Stimulated activated CD8-positive, alpha-beta memory T cell treated with anti-CD3 and anti-CD28 coated beads, Interleukin-7, amount 100 ng/mL, for 1 hour (primary cell): ENCODE results near the gene ECT2.
"Not testable (repeated sequence)": the region's sequence is repeated elsewhere in the genome, so short reads cannot be mapped to it uniquely, and the experiment has no call there.

Experiments used
- DNase-seq, 2 donors: peaks; one replicate each; pipeline ENCODE4 v3.0.0-alpha.2; 2020; ENCODE audit warnings: low read depth in 2 of 2

ECT2 gene

DNA sequence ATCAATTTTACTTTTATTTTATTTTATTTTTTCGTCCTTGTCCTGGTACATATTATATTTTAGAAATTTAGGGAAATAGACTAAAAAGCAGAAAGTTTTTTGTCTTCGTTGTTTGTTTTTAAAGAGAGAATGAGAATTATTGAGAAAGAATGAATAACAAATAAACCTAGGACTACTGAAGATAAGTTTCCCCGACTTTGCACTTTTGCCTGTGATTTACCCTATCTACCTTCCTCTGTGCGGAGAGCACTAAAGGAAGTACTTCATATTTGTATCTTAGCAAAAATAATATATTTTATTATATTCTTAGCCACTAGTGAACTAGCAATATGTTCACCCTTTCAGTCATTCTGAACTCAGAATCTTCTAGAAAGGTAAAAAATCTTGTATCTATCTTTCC lies 60.6 kb downstream of the ECT2 start:
- DNase-seq, result no peak

DNA sequence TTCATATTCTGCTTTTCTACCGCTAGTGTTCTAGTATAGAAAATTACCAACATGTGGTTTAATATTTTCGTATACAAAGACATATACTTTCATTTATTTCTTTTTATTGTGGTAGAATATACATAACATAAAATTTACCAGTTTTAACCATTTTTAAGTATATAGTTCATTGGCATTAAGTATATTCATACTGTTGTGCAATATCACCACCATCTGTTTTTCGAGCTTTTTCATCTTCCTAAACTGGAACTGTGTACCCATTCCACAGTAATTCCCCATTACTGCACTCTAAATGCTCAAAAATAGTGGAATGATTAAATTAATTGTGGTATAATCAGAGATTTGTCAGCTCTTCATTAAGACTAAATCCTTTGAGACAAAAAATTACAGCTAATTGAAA lies 62.9 kb downstream of the ECT2 start:
- no peak for DNase-seq

DNA sequence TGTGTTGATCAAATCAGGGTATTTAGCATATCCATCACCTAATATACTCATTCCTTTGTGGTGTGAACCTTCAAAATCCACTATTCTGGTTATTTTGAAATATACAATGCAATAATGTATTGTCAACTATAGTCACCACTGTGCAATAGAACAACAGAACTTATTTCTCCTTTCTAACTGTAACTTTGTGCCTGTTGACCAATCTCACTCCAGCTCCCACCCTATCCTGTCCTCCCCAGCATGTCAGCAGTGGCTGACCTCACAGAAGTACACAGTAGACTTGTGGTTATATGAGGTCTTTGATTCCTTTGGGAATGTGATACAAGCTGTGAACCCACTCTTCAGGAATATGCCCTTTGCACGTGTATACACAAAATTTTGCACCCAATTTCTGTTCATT lies 64.2 kb downstream of the ECT2 start:
- DNase-seq, result no peak

DNA sequence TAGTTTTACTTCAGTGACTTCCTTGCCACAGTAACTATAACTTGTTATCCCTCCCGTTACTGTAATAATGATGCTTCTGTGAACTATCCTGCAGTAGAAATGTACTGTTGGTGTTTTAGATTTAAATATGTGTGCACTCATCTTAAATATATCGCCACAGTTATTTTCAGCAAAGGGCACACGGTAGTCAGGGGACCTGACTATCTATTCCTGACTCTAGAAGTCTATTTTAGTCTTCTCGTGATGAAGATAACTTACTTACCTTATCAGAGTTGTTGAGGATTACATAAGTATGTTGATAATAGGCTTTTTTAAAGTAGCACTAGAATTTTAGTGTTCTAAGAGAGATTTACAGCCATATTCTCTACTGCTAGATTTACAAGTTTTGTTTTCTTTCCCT lies 65.3 kb downstream of the ECT2 start:
- no peak for DNase-seq

DNA sequence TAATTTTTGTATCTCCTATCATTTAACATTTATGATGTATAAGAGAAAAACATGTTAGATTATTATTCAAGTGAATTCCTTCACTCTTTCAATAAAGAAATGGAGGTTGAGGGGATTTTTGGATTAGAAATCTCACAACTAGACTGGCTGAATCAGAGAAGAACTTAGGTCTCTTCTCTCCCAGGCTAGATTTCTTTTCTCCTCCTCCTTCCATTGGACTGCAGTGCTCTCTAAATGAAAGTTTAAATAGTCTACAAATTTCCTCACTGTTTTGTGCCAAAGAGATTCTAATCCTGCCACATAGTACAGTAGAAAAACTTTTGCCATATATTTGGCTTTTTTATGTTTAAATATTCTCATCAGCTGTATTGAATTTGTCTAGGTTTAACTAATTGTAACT lies 65.8 kb downstream of the ECT2 start:
- no peak for DNase-seq

DNA sequence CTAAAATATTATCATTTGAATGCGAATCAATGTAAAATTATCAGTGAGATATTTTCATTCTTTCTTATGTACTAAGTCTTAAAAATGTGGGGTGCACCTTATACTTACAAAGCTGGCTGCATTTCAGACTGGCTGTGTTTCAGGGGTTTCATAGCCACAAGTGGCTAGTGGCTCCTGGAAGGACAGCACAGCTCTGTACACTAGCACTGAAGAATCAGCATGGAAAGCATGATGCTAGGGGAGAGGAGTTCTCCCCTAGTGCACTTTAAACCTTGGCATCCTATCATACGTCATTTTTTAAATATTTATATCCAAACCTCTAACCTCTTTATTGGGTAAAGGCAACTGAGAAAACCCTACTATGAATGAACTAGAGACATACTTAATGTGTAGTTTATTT lies 66.4 kb downstream of the ECT2 start:
- DNase-seq, result no peak

DNA sequence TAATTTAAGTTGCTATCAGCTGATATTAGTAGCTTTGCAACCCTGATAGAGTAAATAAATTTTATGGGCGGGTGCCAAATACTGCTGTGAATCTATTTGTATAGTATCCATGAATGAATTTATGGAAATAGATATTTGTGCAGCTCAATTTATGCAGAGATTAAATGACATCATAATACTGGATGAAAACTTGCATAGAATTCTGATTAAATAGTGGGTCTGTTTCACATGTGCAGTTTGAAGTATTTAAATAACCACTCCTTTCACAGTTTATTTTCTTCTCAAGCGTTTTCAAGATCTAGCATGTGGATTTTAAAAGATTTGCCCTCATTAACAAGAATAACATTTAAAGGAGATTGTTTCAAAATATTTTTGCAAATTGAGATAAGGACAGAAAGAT lies 70.0 kb downstream of the ECT2 start:
- no peak for DNase-seq

DNA sequence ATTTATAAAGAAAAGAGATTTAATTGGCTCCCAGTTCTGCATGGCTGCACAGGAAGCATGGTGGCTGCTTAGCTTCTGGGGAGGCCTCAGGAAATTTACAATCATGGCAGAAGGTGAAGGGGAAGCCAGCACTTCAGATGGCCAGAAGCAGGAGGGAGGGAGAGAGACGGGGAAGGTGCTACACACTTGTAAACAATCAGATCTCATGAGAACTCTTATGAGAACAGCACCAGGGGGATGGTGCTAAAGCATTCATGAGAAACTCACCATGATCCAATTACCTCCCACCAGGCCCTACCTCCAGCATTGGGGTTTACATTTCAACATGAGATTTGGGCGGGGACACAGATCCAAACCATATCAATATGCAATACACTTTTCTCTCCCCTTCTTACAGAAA lies 73.7 kb downstream of the ECT2 start:
- DNase-seq, result no peak

DNA sequence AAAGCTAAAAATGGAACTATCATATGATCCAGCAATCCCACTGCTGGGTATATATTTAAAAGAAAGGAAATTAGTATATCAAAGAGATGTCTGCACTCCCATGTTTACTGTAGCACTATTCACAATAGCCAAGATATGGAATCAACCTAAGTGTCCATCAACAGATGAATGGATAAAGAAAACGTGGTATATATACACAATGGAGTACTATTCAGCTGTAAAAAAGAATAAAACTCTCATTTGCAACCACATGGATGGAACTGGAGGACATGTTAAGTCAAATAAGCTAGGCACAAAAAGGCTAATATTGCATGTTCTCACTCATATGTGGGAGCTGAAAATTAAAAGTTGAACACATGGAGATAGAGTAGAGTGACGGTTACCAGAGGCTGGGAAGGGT lies 76.7 kb downstream of the ECT2 start:
- not testable (repeated sequence) for DNase-seq

DNA sequence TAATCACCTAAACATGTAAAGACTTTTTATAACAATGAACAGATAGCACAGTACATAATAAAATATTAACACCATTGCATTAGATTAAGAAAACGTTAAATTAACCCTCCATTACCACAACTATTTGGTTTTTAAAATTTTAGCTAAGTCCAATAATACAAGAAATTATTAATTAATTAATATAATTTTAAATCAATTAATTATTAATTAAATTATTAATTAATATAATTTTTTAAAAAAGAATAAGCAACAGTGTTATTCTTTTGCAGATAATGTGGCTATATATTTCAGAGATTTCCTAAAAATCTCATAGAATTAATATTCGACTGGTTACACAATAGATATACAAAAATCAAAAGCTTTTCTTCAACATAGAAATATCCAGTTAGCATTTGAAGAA lies 82.5 kb downstream of the ECT2 start:
- DNase-seq, result no peak

DNA sequence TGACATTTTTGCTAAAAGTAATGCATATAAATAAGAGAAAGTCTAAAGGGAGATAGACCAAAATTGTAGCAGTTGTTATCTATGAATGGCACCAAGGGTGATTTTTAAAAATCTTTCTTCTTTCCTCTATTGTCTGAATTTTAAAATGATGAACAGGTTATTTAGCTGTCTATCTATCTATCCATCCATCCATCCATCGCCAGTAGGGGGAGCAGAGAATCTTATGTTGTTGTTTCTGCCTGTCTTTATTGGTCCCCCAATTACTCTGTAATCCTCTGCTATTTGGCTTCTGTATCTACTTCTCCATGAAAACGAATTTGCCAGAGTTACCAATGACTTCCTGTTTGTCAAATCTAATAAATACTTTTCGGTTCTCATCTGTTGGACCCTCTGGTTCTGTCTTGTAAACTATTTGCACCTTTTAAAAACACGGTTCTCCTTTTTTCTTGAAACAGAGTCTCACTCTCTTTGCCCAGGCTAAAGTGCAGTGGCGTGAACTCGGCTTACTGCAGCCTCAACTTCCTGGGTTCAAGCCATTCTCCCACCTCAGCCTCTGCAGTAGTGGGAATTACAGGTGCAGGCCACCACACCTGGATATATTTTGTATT lies 86.0 kb downstream of the ECT2 start:
- DNase-seq, result no peak

DNA sequence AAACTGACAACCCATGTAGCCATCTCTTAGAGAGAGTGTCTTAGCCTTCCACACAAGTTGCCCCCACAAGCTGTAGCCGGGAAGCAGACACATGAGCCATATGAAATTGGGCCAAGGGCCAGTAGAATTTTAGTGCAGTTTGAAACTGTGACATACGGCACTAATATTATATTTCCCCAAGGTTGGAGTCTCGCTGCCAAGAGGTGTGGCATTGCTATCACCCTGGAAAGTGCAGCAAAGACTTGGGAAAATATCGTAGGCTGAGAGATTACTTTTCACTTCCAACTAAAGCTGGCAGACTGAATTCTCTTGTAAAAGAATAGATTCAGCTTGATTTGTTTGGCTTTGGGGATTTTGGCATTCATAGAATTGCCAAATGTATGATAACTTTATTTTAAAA lies 89.2 kb downstream of the ECT2 start:
- no peak for DNase-seq

DNA sequence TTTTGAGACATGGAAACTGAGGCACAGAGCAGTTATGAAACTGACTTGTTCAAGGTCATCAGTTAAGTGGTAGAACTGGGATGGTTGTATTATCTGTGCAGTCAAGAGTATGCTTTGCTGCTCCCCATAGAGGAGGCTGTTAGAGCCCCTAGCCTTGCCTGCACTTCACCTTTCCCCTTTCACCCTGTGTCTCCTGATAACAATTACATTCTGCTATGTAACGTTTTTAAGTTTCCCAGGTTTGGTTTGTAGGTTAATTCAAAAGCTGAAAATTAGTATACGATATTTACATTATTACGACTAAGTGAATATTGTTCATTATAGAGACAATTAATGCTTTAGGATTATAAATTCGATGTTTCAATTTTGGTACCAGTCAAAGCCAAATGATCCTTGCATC lies 89.9 kb downstream of the ECT2 start:
- no peak for DNase-seq

DNA sequence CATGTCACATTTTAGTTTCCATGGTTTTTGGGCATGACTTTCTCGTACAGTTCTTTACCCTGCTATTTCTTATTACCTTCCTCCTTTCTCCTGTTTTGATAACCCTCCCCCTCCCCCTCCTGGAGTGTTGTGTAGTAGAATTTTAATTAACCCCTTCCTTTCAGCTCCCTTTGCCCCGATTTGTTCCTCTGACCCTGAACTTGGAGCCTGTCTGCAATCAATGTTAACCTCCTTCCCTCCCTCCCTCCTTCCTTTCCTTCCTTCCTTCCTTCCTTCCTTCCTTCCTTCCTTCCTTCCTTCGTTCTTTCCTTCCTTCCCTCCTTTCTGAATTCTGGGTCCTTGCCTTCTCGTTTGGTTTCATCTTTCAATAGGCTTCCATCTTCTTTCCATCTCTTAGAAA lies 90.4 kb downstream of the ECT2 start:
- DNase-seq, result no peak

DNA sequence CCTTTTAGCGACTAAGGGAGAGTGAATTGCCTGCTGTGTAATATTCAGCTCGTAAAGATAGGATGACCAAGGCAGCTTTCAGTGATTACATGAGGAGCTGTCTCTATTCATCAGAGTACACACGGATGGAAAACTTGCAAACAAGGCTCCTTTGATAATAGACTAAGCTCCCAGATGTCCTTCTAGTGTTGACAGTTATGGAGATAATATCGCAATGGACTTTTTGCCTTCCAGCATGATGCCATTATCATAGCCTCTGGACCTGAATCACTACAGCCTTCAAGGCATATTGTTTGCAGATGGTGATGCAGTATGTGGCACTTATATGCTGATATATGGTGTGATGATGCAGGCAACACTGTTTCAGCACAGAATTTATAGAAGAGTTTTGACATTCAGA lies 93.9 kb downstream of the ECT2 start:
- DNase-seq, result no peak

DNA sequence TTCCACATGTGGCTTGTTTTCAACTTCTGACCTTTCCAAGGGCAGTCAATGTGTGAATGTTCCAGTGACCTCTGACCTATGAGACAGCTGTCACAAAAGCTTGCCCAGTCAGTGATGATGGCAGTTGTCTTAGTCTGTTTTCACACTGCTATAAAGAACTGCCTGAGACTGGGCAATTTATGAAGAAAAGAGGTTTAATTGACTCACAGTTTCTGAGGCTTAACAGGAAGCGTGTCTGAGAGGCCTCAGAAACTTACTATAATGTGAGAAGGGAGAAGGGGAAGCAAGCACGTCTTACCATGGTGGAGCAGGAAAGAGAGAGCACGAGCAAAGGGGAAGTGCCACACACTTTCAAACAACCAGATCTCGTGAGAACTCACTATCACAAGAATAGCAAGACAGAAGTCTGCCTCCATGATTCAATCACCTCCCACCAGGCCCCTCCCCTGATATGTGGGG lies 95.6 kb downstream of the ECT2 start:
- no peak for DNase-seq

DNA sequence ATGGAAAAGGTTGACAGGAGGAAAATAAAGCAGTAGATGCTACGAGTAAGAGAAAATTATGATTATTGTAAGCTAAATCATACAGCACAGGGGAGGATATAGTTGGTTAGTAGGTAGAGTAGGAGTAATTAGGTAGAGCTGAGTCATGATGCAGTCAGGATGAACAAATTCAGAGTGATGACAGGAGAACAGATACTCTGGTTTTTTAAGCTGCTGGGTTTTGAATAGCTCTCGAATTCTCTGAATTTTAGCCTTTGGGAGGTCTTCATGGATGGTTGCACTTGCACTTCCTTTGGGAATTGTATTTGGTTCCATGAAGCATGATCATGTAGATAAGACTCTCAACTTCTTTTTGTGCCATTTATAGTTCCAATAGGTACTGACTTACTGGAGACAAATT lies 96.2 kb downstream of the ECT2 start:
- no peak for DNase-seq

DNA sequence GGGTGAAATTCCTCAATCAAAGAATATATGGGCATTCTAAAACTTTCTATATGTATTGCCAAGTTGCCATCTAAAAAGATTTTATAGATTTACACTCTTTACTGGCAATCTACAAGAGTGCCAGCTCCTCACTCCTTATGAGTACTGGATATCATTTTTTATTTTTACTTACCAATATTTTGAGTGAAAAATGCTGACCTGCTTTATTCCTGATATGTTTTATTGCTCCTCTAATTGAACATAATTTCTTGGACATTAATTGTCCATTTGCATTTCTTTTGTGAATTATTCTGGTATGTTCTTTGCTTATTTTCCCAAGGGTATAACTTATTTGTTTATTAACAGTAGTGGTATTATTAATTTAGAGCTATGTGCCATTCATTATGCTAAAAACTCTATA lies 96.8 kb downstream of the ECT2 start:
- DNase-seq, result no peak

DNA sequence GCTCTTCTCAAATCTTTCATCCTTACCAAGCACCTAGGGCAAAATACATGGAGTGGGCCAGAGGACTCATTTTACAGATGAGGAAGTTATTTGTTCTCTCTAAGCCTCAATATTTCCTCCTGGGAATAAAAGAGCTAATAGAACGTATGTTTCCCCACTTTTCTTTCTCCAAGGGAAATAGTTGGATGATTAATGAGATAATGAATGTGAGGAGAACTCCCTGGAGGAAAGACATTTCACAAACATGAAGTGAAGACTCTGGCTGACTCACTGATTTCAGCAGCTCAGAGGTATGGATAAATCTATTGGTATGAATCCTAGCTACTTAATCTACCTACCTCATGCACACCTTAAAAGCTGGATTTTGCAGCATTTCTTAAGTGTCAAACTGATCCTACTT lies 98.4 kb downstream of the ECT2 start:
- no peak for DNase-seq

DNA sequence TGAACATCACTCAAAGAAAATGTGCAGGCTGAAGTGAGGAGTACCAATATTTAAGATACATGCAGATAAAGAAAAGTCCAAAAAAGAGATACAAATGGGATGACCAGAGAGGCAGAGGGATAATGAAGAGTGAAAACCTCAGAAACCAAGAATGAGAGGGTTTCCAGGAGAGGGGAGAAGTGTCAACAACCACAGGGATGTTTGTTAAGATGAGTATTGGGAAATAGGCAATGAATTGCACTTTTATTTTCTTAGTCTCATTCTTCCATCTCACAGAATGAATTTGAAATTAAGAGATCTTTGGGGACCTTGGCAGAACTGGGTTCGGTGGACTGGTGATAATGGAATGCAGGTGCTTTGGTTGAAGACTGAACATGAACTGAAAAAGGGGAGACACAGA lies 102.5 kb downstream of the ECT2 start:
- DNase-seq, result no peak

DNA sequence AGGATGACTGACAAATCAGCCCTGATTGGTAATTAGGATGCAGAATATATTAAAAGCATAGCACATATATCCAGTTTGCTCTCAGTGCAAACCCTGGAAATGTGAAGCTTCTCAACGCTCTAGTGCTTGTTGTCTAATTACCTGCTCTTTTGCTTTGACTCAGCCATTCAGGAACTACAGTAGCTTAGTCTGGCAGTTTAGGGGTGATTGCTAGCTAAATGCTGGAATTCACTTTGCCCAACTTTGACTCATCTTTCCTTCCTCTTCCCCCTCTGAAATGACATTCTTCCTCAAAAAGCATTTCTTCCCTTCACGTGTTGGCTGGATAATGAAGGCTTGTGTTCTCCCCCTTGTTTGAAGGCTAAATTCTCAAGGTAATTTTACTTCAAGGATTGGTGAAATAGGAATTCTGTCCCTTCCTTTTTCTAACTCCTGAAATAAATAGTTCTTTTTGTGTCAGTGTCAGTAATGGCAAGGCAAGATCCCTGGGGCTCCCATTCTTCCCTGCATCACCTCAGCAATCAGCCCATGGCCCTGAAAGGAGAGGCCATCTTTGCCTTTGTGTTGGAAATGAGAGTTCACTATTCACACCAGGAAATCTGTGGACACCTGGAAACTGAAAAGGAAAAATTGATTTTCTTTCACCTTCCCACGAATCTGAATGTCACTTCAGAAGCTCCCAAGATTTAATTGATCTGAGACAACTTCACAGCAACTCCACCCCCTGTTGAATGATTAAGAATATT lies 103.6 kb downstream of the ECT2 start:
- no peak for DNase-seq

DNA sequence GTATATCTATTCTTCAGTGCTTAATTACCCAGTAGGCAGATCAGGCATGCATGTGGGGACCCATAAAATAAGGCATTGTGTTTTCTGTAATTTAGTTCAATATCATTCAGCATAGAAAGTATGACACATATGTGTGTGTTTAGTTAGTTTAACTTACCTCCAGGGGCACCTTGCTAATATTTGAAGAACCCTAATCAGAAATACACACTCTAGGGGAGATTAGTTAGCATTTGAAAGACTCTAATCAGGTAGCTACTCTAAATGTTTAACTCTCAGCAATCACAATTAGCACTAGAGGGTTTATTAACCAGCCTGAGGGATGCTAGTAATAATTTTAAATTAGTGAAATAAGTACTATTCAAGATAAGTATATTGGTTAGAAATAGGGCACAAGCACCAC lies 104.5 kb downstream of the ECT2 start:
- DNase-seq, result no peak

DNA sequence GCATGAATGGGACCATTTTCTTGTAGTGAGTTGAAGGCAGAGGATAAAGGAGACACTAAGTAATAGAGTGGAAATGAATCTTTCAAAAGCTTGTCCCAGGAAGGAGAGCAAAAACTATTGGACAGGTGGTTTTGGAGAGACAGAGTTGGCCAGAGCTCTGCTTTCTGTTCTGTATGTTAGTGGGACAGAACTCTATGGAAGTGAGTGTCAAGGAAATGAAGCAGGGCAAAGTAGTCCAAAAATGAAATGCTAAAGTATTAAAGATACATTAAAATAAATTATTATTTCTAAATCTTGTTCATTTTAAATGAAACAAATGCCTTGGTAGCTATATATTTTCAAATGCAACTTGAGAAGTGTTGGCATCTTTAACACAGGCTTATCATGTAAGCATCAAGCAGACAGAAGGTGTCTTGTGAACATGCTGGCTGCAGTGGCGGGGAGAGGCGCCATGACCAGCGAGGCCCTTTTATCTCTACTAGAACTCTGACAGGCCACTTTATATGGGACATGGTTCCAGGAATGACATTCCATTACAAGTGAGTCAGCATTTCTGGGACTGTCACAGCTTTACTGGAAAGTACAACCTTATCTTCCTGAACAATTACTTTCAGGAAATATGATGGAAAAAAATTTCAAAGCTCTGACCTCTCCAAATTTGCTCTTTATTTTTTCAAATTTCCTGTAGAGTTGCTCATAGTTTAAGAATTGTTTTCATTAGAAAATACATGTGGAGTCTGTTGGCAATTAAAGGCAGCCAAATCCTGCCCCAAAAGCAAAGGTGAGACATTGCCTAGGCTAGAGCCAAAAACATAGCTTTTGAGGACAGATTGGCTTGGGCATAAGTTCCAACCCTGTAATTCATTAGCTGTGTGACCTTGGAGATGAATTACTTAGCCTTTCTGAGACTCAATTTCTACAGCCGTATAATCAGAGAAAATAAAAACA lies 106.5 kb downstream of the ECT2 start:
- DNase-seq, result no peak
